HFF-Myc (cell line): ENCODE measurements around the gene LEFTY2.
A peak's percentile ranks its signal among the peaks of the same experiment; 100 is the strongest.

Source experiments
- DNase-seq: peaks from one replicate; pipeline ENCODE4 v3.0.0-alpha.2; 2011; ENCODE audit warnings: low read depth; ENCODE audit errors: extremely low read depth
- H3K4me3 ChIP-seq: replicated peaks from 2 replicates; pipeline ENCODE4 v1.5.1; 2011; ENCODE audit warnings: low read depth, mild to moderate bottlenecking, control low read depth, low read length
- CTCF ChIP-seq: IDR thresholded peaks from 2 replicates; pipeline ENCODE4 v1.5.1; 2012; ENCODE audit warnings: mild to moderate bottlenecking, low read depth, low read length, control low read depth; ENCODE audit errors: missing control alignments

The LEFTY2 gene

GRCh38 chr1:225928186-225929175, 12.5 kb downstream of the LEFTY2 start:
- no peak for DNase-seq
- H3K4me3 ChIP-seq: no peak overlapping the region
- no peak for TF ChIP-seq CTCF

GRCh38 chr1:225926551-225927113, 14.4 kb downstream of the LEFTY2 start:
- DNase-seq: no peak
- H3K4me3 ChIP-seq: no peak overlapping the region
- TF ChIP-seq CTCF: no peak

GRCh38 chr1:225923692-225924555, 17.1 kb downstream of the LEFTY2 start, which contains the start of gene PYCR2:
PYCR2 (minus strand) TSS chr1:225924250; CDS start chr1:225924110, 140 bp downstream.
- peak; percentile 83 for DNase-seq
- no peak for TF ChIP-seq CTCF
- peak within 1 kb of the TSS; percentile 96 for H3K4me3 ChIP-seq

GRCh38 chr1:225923381-225923691, 17.7 kb downstream of the LEFTY2 start:
- peak overlapping the region; percentile 96 for H3K4me3 ChIP-seq
- DNase-seq: no peak
- TF ChIP-seq CTCF: no peak

- TF ChIP-seq CTCF: no peak
- no peak overlapping the region for H3K4me3 ChIP-seq
- no peak for DNase-seq
Observed at GRCh38 chr1:225921734-225922709, 19.0 kb downstream of the LEFTY2 start.

- no peak overlapping the region for H3K4me3 ChIP-seq
- peak; percentile 81 for DNase-seq
- no peak for TF ChIP-seq CTCF
Observed at GRCh38 chr1:225919906-225920305, 21.1 kb downstream of the LEFTY2 start.
